ENCODE measurements around the gene MRTFA.

Gene MRTFA

GRCh38 chr22:40491990-40492631 lies 144.4 kb downstream of the MRTFA start:
- peaks cover 0 to 6% of the 10 kb centered on the region in 2 donors for H3K4me1 ChIP-seq (ENCODE audit: control insufficient read depth in 2 of 2, insufficient read depth in 1 of 2, low read depth in 1 of 2, low read length in 2 of 2)
- no CpG with 5 or more reads among the region's 5 CpGs for WGBS, 2 donors (ENCODE audit: extremely low coverage in 2 of 2, insufficient read length in 2 of 2, insufficient replicate concordance in 1 of 2)
- H3K36me3 ChIP-seq (replicated peaks in 1 of 2; ENCODE audit: control insufficient read depth in 2 of 2, insufficient read depth in 2 of 2, low read length in 2 of 2), result no peaks in the 10 kb centered on the region
- H3K4me2 ChIP-seq (ENCODE audit: insufficient read depth, low read length, poor library complexity, severe bottlenecking), result no peak overlapping the region
- no peak overlapping the region for H3K14ac ChIP-seq (ENCODE audit: low read length)
- H3K4ac ChIP-seq (ENCODE audit: low read length), result no peak overlapping the region
- H2BK12ac ChIP-seq (ENCODE audit: low read length), result no peak overlapping the region
- H3K18ac ChIP-seq (ENCODE audit: low read length), result no peak overlapping the region
- H2BK5ac ChIP-seq (ENCODE audit: low read length), result no peak overlapping the region
- no peak overlapping the region for H4K91ac ChIP-seq (ENCODE audit: low read depth, low read length, poor library complexity)
- H2AK5ac ChIP-seq (ENCODE audit: low read depth, low read length), result no peak overlapping the region
- no peaks in the 10 kb centered on the region for H3K27me3 ChIP-seq (ENCODE audit: control insufficient read depth in 3 of 3, insufficient read depth in 3 of 3, low read depth in 1 of 3, low read length in 3 of 3)
- no peaks in the 10 kb centered on the region for H3K9me3 ChIP-seq (replicated peaks in 1 of 2; ENCODE audit: control insufficient read depth in 2 of 2, insufficient read depth in 1 of 2, low read depth in 1 of 2, low read length in 2 of 2)
- no peak overlapping the region for H3K27ac ChIP-seq (replicated peaks; ENCODE audit: low read length)
- no peak for DNase-seq (ENCODE audit: low spot score)
- no peak overlapping the region for H3K9ac ChIP-seq (ENCODE audit: low read depth, low read length, poor library complexity)
- H3K79me1 ChIP-seq (ENCODE audit: low read depth, low read length), result no peaks in the 10 kb centered on the region
- no peak overlapping the region for H4K8ac ChIP-seq (ENCODE audit: low read depth, low read length)
- H2AFZ ChIP-seq (ENCODE audit: low read length), result no peak overlapping the region
- no peak overlapping the region for H3K23ac ChIP-seq (ENCODE audit: low read depth, low read length, poor library complexity)
- H2BK15ac ChIP-seq (ENCODE audit: low read length), result no peak overlapping the region
- H3K4me3 ChIP-seq (ENCODE audit: low read length in 2 of 2), result no peak overlapping the region
- no peak overlapping the region for H2BK120ac ChIP-seq (ENCODE audit: low read depth, low read length)

GRCh38 chr22:40487663-40488249 lies 148.8 kb downstream of the MRTFA start:
- H3K36me3 ChIP-seq (replicated peaks in 1 of 2; ENCODE audit: control insufficient read depth in 2 of 2, insufficient read depth in 2 of 2, low read length in 2 of 2), result no peaks in the 10 kb centered on the region

GRCh38 chr22:40486962-40487602 lies 149.4 kb downstream of the MRTFA start:
- Histone ChIP-seq H3K4me1 (ENCODE audit: control insufficient read depth in 2 of 2, insufficient read depth in 1 of 2, low read depth in 1 of 2, low read length in 2 of 2) (peaks cover 0 to 4% of the 10 kb centered on the region in 2 donors), H3K36me3 (replicated peaks in 1 of 2; ENCODE audit: control insufficient read depth in 2 of 2, insufficient read depth in 2 of 2, low read length in 2 of 2) (no peaks in the 10 kb centered on the region), H2BK15ac (ENCODE audit: low read length) (no peak overlapping the region), H3K18ac (ENCODE audit: low read length) (no peak overlapping the region), H3K4me3 (ENCODE audit: low read length in 2 of 2) (no peak overlapping the region), H4K91ac (ENCODE audit: low read depth, low read length, poor library complexity) (no peak overlapping the region), H3K27ac (replicated peaks; ENCODE audit: low read length) (no peak overlapping the region), H3K23ac (ENCODE audit: low read depth, low read length, poor library complexity) (no peak overlapping the region), H2BK12ac (ENCODE audit: low read length) (no peak overlapping the region), H3K9ac (ENCODE audit: low read depth, low read length, poor library complexity) (no peak overlapping the region), H3K27me3 (ENCODE audit: control insufficient read depth in 3 of 3, insufficient read depth in 3 of 3, low read depth in 1 of 3, low read length in 3 of 3) (no peaks in the 10 kb centered on the region), H2BK5ac (ENCODE audit: low read length) (no peak overlapping the region), H3K4ac (ENCODE audit: low read length) (no peak overlapping the region), H2AK5ac (ENCODE audit: low read depth, low read length) (no peak overlapping the region), H3K79me1 (ENCODE audit: low read depth, low read length) (peaks cover 1% of the 10 kb centered on the region), H3K4me2 (ENCODE audit: insufficient read depth, low read length, poor library complexity, severe bottlenecking) (no peak overlapping the region), H2BK120ac (ENCODE audit: low read depth, low read length) (no peak overlapping the region), H4K8ac (ENCODE audit: low read depth, low read length) (no peak overlapping the region), H2AFZ (ENCODE audit: low read length) (no peak overlapping the region), H3K9me3 (replicated peaks in 1 of 2; ENCODE audit: control insufficient read depth in 2 of 2, insufficient read depth in 1 of 2, low read depth in 1 of 2, low read length in 2 of 2) (peaks cover 0 to 4% of the 10 kb centered on the region in 2 donors), H3K14ac (ENCODE audit: low read length) (no peak overlapping the region)
- DNase-seq (ENCODE audit: low spot score), result no peak
- no CpG with 5 or more reads among the region's 2 CpGs for WGBS, 2 donors (ENCODE audit: extremely low coverage in 2 of 2, insufficient read length in 2 of 2, insufficient replicate concordance in 1 of 2)

More at GRCh38 chr22:40487663-40488249, 148.8 kb downstream of the MRTFA start:
- Histone ChIP-seq H3K9me3 (replicated peaks in 1 of 2; ENCODE audit: control insufficient read depth in 2 of 2, insufficient read depth in 1 of 2, low read depth in 1 of 2, low read length in 2 of 2) (peaks cover 0 to 2% of the 10 kb centered on the region in 2 donors), H2BK15ac (ENCODE audit: low read length) (no peak overlapping the region), H3K4me3 (ENCODE audit: low read length in 2 of 2) (no peak overlapping the region), H4K8ac (ENCODE audit: low read depth, low read length) (no peak overlapping the region), H2AK5ac (ENCODE audit: low read depth, low read length) (no peak overlapping the region), H4K91ac (ENCODE audit: low read depth, low read length, poor library complexity) (no peak overlapping the region), H2BK12ac (ENCODE audit: low read length) (no peak overlapping the region), H3K79me1 (ENCODE audit: low read depth, low read length) (peaks cover 1% of the 10 kb centered on the region), H2BK5ac (ENCODE audit: low read length) (no peak overlapping the region), H2AFZ (ENCODE audit: low read length) (no peak overlapping the region), H3K27ac (replicated peaks; ENCODE audit: low read length) (no peak overlapping the region), H3K4me2 (ENCODE audit: insufficient read depth, low read length, poor library complexity, severe bottlenecking) (no peak overlapping the region), H3K4me1 (ENCODE audit: control insufficient read depth in 2 of 2, insufficient read depth in 1 of 2, low read depth in 1 of 2, low read length in 2 of 2) (peaks cover 0 to 8% of the 10 kb centered on the region in 2 donors), H3K4ac (ENCODE audit: low read length) (no peak overlapping the region), H3K9ac (ENCODE audit: low read depth, low read length, poor library complexity) (no peak overlapping the region), H3K14ac (ENCODE audit: low read length) (no peak overlapping the region), H3K27me3 (ENCODE audit: control insufficient read depth in 3 of 3, insufficient read depth in 3 of 3, low read depth in 1 of 3, low read length in 3 of 3) (no peaks in the 10 kb centered on the region), H3K18ac (ENCODE audit: low read length) (no peak overlapping the region), H3K23ac (ENCODE audit: low read depth, low read length, poor library complexity) (no peak overlapping the region), H2BK120ac (ENCODE audit: low read depth, low read length) (no peak overlapping the region)
- DNase-seq (ENCODE audit: low spot score), result no peak
- WGBS, 2 donors (ENCODE audit: extremely low coverage in 2 of 2, insufficient read length in 2 of 2, insufficient replicate concordance in 1 of 2), result no CpG with 5 or more reads among the region's 3 CpGs
